A549 (cell line): ENCODE data around the gene ATP1A3. TPM values are rescaled to one million over a fixed set of nuclear protein-coding genes. Genes with fewer than 3 reads are reported as not detected.
"Not testable (repeated sequence)": the region's sequence is repeated elsewhere in the genome, so short reads cannot be mapped to it uniquely, and the experiment has no call there.

Experiments used
- ATAC-seq, 2 experiments: fragments of 200-7000 bp in 1 of 2; fragments of >200 bp in 1 of 2; cut with Nextera tagmentation in 1 of 2; cut with Tn5 transposase in 1 of 2; 3 replicates each; pipeline versions ENCODE4 v1.8.0 to v1.9.1; 2018 to 2020; ENCODE audit warnings: mild to moderate bottlenecking in 1 of 2, moderate library complexity in 1 of 2
- CTCF ChIA-PET: fragments of 300-600 bp; sonication (Branson Sonifier 250); formaldehyde crosslinking; extraction: SDS; loops from one replicate; lab custom pipeline; 2021; ENCODE audit warnings: antibody characterized with exemption, inconsistent platforms; lab: Yijun Ruan, JAX
- POLR2A ChIA-PET: fragments of 350-600 bp; formaldehyde crosslinking; extraction: SDS; loops from one replicate; lab custom pipeline; 2021; ENCODE audit warnings: antibody characterized with exemption, inconsistent platforms; lab: Yijun Ruan, JAX
- DNase-seq, 2 experiments: peaks; one replicate each; pipeline versions ENCODE4 v3.0.0 to v3.0.0-alpha.2; 2011 to 2016; ENCODE audit warnings: low read depth in 1 of 2, low spot score in 1 of 2
- FAIRE-seq: peaks from 2 replicates; lab custom pipeline; 2011; peaks lifted over from hg19 to GRCh38; lab: Jason Lieb, UNC
- H3K27ac ChIP-seq, 2 experiments: fragments of >200 bp; sonication (Bioruptor Twin); formaldehyde crosslinking; 3 replicates each; pipeline ENCODE4 v1.5.1; 2016 to 2017
- H3K4me1 ChIP-seq: fragments of >200 bp; sonication (Bioruptor Twin); formaldehyde crosslinking; 3 replicates; pipeline ENCODE4 v1.6.1; 2016
- H3K4me2 ChIP-seq: fragments of >200 bp; sonication (Bioruptor Twin); formaldehyde crosslinking; 3 replicates; pipeline ENCODE4 v1.6.1; 2016
- H3K4me3 ChIP-seq: fragments of >200 bp; sonication (Bioruptor Twin); formaldehyde crosslinking; 3 replicates; pipeline ENCODE4 v1.5.1; 2016
- H3K9me3 ChIP-seq: fragments of >200 bp; sonication (Bioruptor Twin); formaldehyde crosslinking; 3 replicates; pipeline ENCODE4 v1.6.1; 2016
- BHLHE40 ChIP-seq: IDR thresholded peaks from 2 replicates; pipeline ENCODE4 v1.6.1; 2012; ENCODE audit warnings: low read depth, low read length, inconsistent platforms
- CBX2 ChIP-seq: fragments of 200-600 bp; sonication (generic); IDR thresholded peaks from 2 replicates; pipeline ENCODE4 v1.6.1; 2016; ENCODE audit warnings: low read depth, mild to moderate bottlenecking, borderline replicate concordance
- CBX8 ChIP-seq: fragments of 200-600 bp; sonication (generic); IDR thresholded peaks from 2 replicates; pipeline ENCODE4 v1.6.1; 2016
- E2F6 ChIP-seq: IDR thresholded peaks from 2 replicates; pipeline ENCODE4 v1.6.1; 2012; ENCODE audit warnings: low read depth, borderline replicate concordance
- EHF ChIP-seq: fragments of 250-450 bp; sonication (Bioruptor Pico); IDR thresholded peaks from 2 replicates; pipeline ENCODE4 v1.5.0; 2020; ENCODE audit warnings: mild to moderate bottlenecking
- EHMT2 ChIP-seq: fragments of 200-600 bp; sonication (generic); IDR thresholded peaks from 2 replicates; pipeline ENCODE4 v1.6.1; 2016; ENCODE audit warnings: antibody characterized with exemption, low read depth, mild to moderate bottlenecking, moderate library complexity
- FOSL2 ChIP-seq, 2 experiments: fragments of 450-650 bp in 1 of 2; fragments of >200 bp in 1 of 2; sonication (Bioruptor Twin) in 1 of 2; formaldehyde crosslinking; IDR thresholded peaks; 2 replicates each; pipeline versions ENCODE4 v1.5.0 to v1.6.1; 2016 to 2020; ENCODE audit warnings: mild to moderate bottlenecking in 1 of 2, moderate library complexity in 1 of 2
- HES2 ChIP-seq: fragments of >200 bp; sonication (Bioruptor Twin); formaldehyde crosslinking; IDR thresholded peaks from 2 replicates; pipeline ENCODE4 v1.6.1; 2016
- HOXA7 ChIP-seq: fragments of 250-450 bp; sonication (Bioruptor Pico); IDR thresholded peaks from 2 replicates; pipeline ENCODE4 v1.5.0; 2020; ENCODE audit warnings: mild to moderate bottlenecking, moderate library complexity
- HOXB5 ChIP-seq: fragments of 250-450 bp; sonication (Bioruptor Pico); IDR thresholded peaks from 2 replicates; pipeline ENCODE4 v1.5.0; 2020; ENCODE audit warnings: mild to moderate bottlenecking, moderate library complexity
- JUNB ChIP-seq: fragments of >200 bp; sonication (Bioruptor Twin); formaldehyde crosslinking; IDR thresholded peaks from 2 replicates; pipeline ENCODE4 v1.6.1; 2016
- MAZ ChIP-seq: fragments of 150-350 bp; IDR thresholded peaks from 2 replicates; pipeline ENCODE4 v1.6.1; 2014; ENCODE audit warnings: antibody characterized with exemption, low read depth, low read length, borderline replicate concordance
- POLR2AphosphoS2 ChIP-seq: conservative IDR thresholded peaks from 2 replicates; pipeline ENCODE4 v1.6.1; 2012; ENCODE audit warnings: low read length, improper control_type of control experiment, inconsistent platforms
- RAD21 ChIP-seq, 2 experiments: fragments of >200 bp in 1 of 2; sonication (Bioruptor Twin) in 1 of 2; formaldehyde crosslinking in 1 of 2; IDR thresholded peaks in 1 of 2; conservative IDR thresholded peaks in 1 of 2; 2 replicates in 1 of 2; 3 replicates in 1 of 2; pipeline ENCODE4 v1.6.1; 2012 to 2018; ENCODE audit warnings: inconsistent platforms in 1 of 2
- RCOR1 ChIP-seq: fragments of 150-350 bp; IDR thresholded peaks from 2 replicates; pipeline ENCODE4 v1.6.1; 2014; ENCODE audit warnings: antibody characterized with exemption, low read length, low read depth
- RFX5 ChIP-seq: fragments of 450-650 bp; IDR thresholded peaks from 2 replicates; pipeline ENCODE4 v1.7.1; 2014; ENCODE audit warnings: antibody characterized with exemption, mild to moderate bottlenecking, moderate library complexity
- SMC3 ChIP-seq: fragments of >200 bp; sonication (Bioruptor Twin); formaldehyde crosslinking; IDR thresholded peaks from 3 replicates; pipeline ENCODE4 v1.6.1; 2018; ENCODE audit warnings: inconsistent platforms
- USF2 ChIP-seq: fragments of 450-650 bp; IDR thresholded peaks from 2 replicates; pipeline ENCODE4 v1.6.1; 2014; ENCODE audit warnings: antibody characterized with exemption
- WGBS: methylation state at CpG from one replicate; pipeline ENCODE4 v1.1.6; 2017; ENCODE audit errors: missing lambda C conversion rate; 5-methylcytosine and 5-hydroxymethylcytosine counted together
- polyA plus RNA-seq, 4 experiments: library from polyadenylated mRNA; depleted of rRNA in 3 of 4; stranded (reverse); fragments of >200 nt; fragmentation: RNase III in 1 of 4; extraction: RNeasy Plus Mini Kit Qiagen cat#74134 plus additional on column Dnase treatment in 1 of 4; gene quantifications; 2 replicates in 3 of 4; 3 replicates in 1 of 4; pipeline ENCODE4 v1.2.3, GENCODE V29; 2011 to 2017

ATP1A3 gene
- polyA plus RNA-seq, 2 of the 4 experiments (the other 2 are of a cell fraction) = 0.67 to 3.7 TPM

- DNase-seq (peak; percentile 63 to 72), FAIRE-seq (no peak), ATAC-seq (no peak)
- POLR2A ChIA-PET = interaction anchor here (0.7 to 1.0 kb wide), 3 partner anchors 14 to 895 kb away, joined by 3 read pairs; partner anchors contain the start of gene RABAC1
- H3K4me2 ChIP-seq = no peak overlapping the region
- peaks cover 30% of the 10 kb centered on the region for H3K4me1 ChIP-seq
- no peak overlapping the region for H3K4me3 ChIP-seq
- CTCF ChIA-PET = interaction anchor here (0.7 to 14.8 kb wide), 5 partner anchors 14 to 98 kb away, joined by 3 to 344 read pairs (median 9); no protein-coding TSS in a partner anchor
- WGBS = 20% methylated on average over 12 of the region's 12 CpGs
- no peak overlapping the region for H3K27ac ChIP-seq
- TF ChIP-seq SMC3 = no peak
- TF ChIP-seq E2F6 = no peak
- no peak for TF ChIP-seq CBX8
- 0 out of 2 replicates have a peak, but pooled peaks have one; percentile 37 for TF ChIP-seq EHMT2
- no peak for TF ChIP-seq BHLHE40
- TF ChIP-seq USF2 = no peak
- TF ChIP-seq RFX5 = peak; percentile 80
- no peak for TF ChIP-seq HOXB5 (CRISPR knock-in tag)
- H3K9me3 ChIP-seq = no peaks in the 10 kb centered on the region
Measured at GRCh38 chr19:41995959-41996797, 2.1 kb upstream of the ATP1A3 start.

- Histone ChIP-seq H3K4me1 (peaks cover 30% of the 10 kb centered on the region), H3K27ac (no peak overlapping the region), H3K4me2 (no peak overlapping the region), H3K4me3 (no peak overlapping the region), H3K9me3 (no peaks in the 10 kb centered on the region)
- TF ChIP-seq EHF (CRISPR knock-in tag) (no peak), HES2 (no peak), EHMT2 (no peak), RCOR1 (no peak), FOSL2 (IDR thresholded peaks at IDR 0.05) (no peak), FOSL2 (CRISPR knock-in tag; IDR thresholded peaks at IDR 0.05) (no peak), CBX2 (no peak)
- ChIA-PET POLR2A (interaction anchor here (0.7 kb wide), 1 partner anchor 896 kb away, joined by 3 read pairs; no protein-coding TSS in a partner anchor), CTCF (interaction anchor here (14.8 kb wide), 1 partner anchor 31 kb away, joined by 344 read pairs; no protein-coding TSS in a partner anchor)
- FAIRE-seq = peak; percentile 7
- 65% methylated on average over 19 of the region's 19 CpGs for WGBS
- DNase-seq = no peak
- ATAC-seq = no peak
Measured at GRCh38 chr19:41994994-41995958, 1.2 kb upstream of the ATP1A3 start.

- ATAC-seq = no peak
- H3K9me3 ChIP-seq = no peaks in the 10 kb centered on the region
- H3K27ac ChIP-seq = no peak overlapping the region
- no peak for DNase-seq
- no peak for TF ChIP-seq RAD21 (conservative IDR thresholded peaks at IDR 0.05 in 1 of 2, IDR thresholded peaks at IDR 0.05 in 1 of 2)
- no peak for TF ChIP-seq HOXA7
- no peak for TF ChIP-seq JUNB
- TF ChIP-seq POLR2AphosphoS2 = no peak
- TF ChIP-seq MAZ = no peak
- ChIA-PET POLR2A (no interaction called here), CTCF (interaction anchor here (14.8 kb wide), 1 partner anchor 32 kb away, joined by 344 read pairs; no protein-coding TSS in a partner anchor)
- H3K4me3 ChIP-seq = peak overlapping the region; percentile 51
- H3K4me1 ChIP-seq = peaks cover 30% of the 10 kb centered on the region
- peak; percentile 73 for FAIRE-seq
- WGBS = 28% methylated on average over 9 of the region's 13 CpGs
- H3K4me2 ChIP-seq = peak overlapping the region; percentile 96
Measured at GRCh38 chr19:41994521-41994971, 516 bp upstream of the ATP1A3 start.

GRCh38 chr19:41991925-41992569 lies 2.0 kb downstream of the ATP1A3 start:
- CTCF ChIA-PET = interaction anchor here (0.7 to 14.8 kb wide), 4 partner anchors 16 to 41 kb away, joined by 3 to 344 read pairs (median 3); partner anchors contain the start of gene RABAC1
- 75% methylated on average over 11 of the region's 11 CpGs for WGBS

More at GRCh38 chr19:41991925-41992569, 2.0 kb downstream of the ATP1A3 start:
- ATAC-seq, H3K9me3 ChIP-seq, H3K4me2 ChIP-seq, H3K27ac ChIP-seq, POLR2A ChIA-PET, FAIRE-seq, H3K4me3 ChIP-seq, DNase-seq, H3K4me1 ChIP-seq: not testable (repeated sequence)
